ENCODE data around the gene GAK. TPM values are rescaled to one million over a fixed set of nuclear protein-coding genes. Genes with fewer than 3 reads are reported as not detected.

Gene GAK
- total and polyA plus RNA-seq, 2 of the 13 experiments (the other 11 are each of a cell fraction or from before 2014, with no cell fraction given) = 17.5 to 44.3 TPM

GRCh38 chr4:931960-932712 lies at the start of gene GAK, which contains the start of gene TMEM175 (continued):
- TF ChIP-seq, protein P1, sequence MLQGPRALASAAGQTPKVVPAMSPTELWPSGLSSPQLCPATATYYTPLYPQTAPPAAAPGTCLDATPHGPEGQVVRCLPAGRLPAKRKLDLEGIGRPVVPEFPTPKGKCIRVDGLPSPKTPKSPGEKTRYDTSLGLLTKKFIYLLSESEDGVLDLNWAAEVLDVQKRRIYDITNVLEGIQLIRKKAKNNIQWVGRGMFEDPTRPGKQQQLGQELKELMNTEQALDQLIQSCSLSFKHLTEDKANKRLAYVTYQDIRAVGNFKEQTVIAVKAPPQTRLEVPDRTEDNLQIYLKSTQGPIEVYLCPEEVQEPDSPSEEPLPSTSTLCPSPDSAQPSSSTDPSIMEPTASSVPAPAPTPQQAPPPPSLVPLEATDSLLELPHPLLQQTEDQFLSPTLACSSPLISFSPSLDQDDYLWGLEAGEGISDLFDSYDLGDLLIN (CRISPR knock-in tag; IDR thresholded peaks at IDR 0.05; ENCODE audit: borderline replicate concordance) = no peak
- TF ChIP-seq NFE2L2 (IDR thresholded peaks at IDR 0.05; ENCODE audit: low read length) (no peak), PCBP2 (optimal IDR thresholded peaks at IDR 0.05; ENCODE audit: low read depth, low read length, poor library complexity, severe bottlenecking) (no peak), TMF1 (CRISPR knock-in tag; IDR thresholded peaks at IDR 0.05; ENCODE audit: low read depth) (peak; percentile 79; the same call in 1 of the 2 replicates), ZNF672 (CRISPR knock-in tag; IDR thresholded peaks at IDR 0.05) (no peak), MTF2 (CRISPR knock-in tag; IDR thresholded peaks at IDR 0.05; ENCODE audit: borderline replicate concordance) (no peak), ZNF335 (CRISPR knock-in tag; IDR thresholded peaks at IDR 0.05) (no peak), U2AF1 (optimal IDR thresholded peaks at IDR 0.05; ENCODE audit: low read depth, low read length) (peak; percentile 84), ATF7-NPFF (CRISPR knock-in tag; IDR thresholded peaks at IDR 0.05; ENCODE audit: low read depth) (peak; percentile 78), TEAD2 (CRISPR knock-in tag; IDR thresholded peaks at IDR 0.05) (no peak), ZNF749 (CRISPR knock-in tag; IDR thresholded peaks at IDR 0.05; ENCODE audit: borderline replicate concordance) (peak; percentile 50; the same call in 1 of the 2 replicates), ZNF430 (CRISPR knock-in tag; IDR thresholded peaks at IDR 0.05) (0 out of 2 replicates have a peak, but pooled peaks have one; percentile 63), DPF2 (CRISPR knock-in tag; IDR thresholded peaks at IDR 0.05; ENCODE audit: borderline replicate concordance, low read depth) (no peak), ZNF709 (CRISPR knock-in tag; IDR thresholded peaks at IDR 0.05) (no peak), ASH2L (IDR thresholded peaks at IDR 0.05; ENCODE audit: insufficient read length, low read depth, low read length) (peak; percentile 79), CCAR2 (optimal IDR thresholded peaks at IDR 0.05; ENCODE audit: low read depth, low read length) (no peak), RFXANK (CRISPR knock-in tag; IDR thresholded peaks at IDR 0.05) (no peak), ZNF674 (CRISPR knock-in tag; IDR thresholded peaks at IDR 0.05; ENCODE audit: low read depth) (0 out of 2 replicates have a peak, but pooled peaks have one; percentile 90), ZNF781 (CRISPR knock-in tag; IDR thresholded peaks at IDR 0.05; ENCODE audit: borderline replicate concordance, not compliant biosample characterization) (no peak)
- TF ChIP-seq, protein P2, sequence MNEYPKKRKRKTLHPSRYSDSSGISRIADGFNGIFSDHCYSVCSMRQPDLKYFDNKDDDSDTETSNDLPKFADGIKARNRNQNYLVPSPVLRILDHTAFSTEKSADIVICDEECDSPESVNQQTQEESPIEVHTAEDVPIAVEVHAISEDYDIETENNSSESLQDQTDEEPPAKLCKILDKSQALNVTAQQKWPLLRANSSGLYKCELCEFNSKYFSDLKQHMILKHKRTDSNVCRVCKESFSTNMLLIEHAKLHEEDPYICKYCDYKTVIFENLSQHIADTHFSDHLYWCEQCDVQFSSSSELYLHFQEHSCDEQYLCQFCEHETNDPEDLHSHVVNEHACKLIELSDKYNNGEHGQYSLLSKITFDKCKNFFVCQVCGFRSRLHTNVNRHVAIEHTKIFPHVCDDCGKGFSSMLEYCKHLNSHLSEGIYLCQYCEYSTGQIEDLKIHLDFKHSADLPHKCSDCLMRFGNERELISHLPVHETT (CRISPR knock-in tag; conservative IDR thresholded peaks at IDR 0.05) = peak; percentile 77
- TF ChIP-seq, protein P3, sequence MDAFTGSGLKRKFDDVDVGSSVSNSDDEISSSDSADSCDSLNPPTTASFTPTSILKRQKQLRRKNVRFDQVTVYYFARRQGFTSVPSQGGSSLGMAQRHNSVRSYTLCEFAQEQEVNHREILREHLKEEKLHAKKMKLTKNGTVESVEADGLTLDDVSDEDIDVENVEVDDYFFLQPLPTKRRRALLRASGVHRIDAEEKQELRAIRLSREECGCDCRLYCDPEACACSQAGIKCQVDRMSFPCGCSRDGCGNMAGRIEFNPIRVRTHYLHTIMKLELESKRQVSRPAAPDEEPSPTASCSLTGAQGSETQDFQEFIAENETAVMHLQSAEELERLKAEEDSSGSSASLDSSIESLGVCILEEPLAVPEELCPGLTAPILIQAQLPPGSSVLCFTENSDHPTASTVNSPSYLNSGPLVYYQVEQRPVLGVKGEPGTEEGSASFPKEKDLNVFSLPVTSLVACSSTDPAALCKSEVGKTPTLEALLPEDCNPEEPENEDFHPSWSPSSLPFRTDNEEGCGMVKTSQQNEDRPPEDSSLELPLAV (CRISPR knock-in tag; conservative IDR thresholded peaks at IDR 0.05; ENCODE audit: low read depth) = peak; percentile 78; the same call in 1 of the 2 replicates
- TF ChIP-seq, protein P4, sequence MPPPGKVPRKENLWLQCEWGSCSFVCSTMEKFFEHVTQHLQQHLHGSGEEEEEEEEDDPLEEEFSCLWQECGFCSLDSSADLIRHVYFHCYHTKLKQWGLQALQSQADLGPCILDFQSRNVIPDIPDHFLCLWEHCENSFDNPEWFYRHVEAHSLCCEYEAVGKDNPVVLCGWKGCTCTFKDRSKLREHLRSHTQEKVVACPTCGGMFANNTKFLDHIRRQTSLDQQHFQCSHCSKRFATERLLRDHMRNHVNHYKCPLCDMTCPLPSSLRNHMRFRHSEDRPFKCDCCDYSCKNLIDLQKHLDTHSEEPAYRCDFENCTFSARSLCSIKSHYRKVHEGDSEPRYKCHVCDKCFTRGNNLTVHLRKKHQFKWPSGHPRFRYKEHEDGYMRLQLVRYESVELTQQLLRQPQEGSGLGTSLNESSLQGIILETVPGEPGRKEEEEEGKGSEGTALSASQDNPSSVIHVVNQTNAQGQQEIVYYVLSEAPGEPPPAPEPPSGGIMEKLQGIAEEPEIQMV (CRISPR knock-in tag; IDR thresholded peaks at IDR 0.05; ENCODE audit: low read depth) = no peak
- TF ChIP-seq, protein P5, sequence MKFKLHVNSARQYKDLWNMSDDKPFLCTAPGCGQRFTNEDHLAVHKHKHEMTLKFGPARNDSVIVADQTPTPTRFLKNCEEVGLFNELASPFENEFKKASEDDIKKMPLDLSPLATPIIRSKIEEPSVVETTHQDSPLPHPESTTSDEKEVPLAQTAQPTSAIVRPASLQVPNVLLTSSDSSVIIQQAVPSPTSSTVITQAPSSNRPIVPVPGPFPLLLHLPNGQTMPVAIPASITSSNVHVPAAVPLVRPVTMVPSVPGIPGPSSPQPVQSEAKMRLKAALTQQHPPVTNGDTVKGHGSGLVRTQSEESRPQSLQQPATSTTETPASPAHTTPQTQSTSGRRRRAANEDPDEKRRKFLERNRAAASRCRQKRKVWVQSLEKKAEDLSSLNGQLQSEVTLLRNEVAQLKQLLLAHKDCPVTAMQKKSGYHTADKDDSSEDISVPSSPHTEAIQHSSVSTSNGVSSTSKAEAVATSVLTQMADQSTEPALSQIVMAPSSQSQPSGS (CRISPR knock-in tag; IDR thresholded peaks at IDR 0.05) = peak; percentile 68
